ENCODE measurements around the gene KCTD14.

Gene KCTD14

DNA sequence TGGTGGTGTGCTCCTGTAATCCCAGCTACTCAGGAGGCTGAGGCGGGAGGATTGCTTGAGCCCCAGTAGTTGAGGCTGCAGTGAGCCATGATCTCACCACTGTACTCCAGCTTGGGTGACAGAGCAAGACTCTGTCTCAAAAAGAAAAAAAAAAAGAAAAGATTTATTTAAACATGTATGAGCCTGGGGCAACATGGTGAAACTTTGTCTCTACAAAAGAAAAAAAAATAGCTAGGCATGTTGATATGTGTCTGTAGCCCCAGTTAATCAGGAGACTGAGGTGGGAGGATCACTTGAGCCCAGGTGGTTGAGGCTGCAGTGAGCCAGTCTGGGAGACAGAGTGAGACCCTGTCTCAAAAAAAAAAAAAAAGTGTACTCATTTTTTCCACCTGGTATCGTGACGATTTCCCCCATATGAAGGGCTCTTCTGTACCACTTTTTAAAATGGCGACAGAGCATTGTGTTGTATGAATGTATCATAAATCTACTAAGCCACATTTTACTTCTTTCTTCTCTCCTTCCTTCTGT, 16.4 kb upstream of the KCTD14 start:
- Histone ChIP-seq H3K9ac (ENCODE audit: low read length in 5 of 5) (peak overlapping the region in 2 of 5 donors; percentile 66 to 94), H3K9me3 (ENCODE audit: control insufficient read depth in 5 of 5, low read length in 5 of 5) (no peaks in the 10 kb centered on the region)

GRCh38 chr11:78038697-78039313, 15.7 kb upstream of the KCTD14 start:
- Histone ChIP-seq H3K36me3 (ENCODE audit: control insufficient read depth in 5 of 5, insufficient read depth in 5 of 5, low read length in 5 of 5) (no peaks in the 10 kb centered on the region), H3K4me3 (ENCODE audit: low read depth in 1 of 5, low read length in 5 of 5) (no peak overlapping the region), H3K27ac (ENCODE audit: low read depth, low read length) (peak overlapping the region; percentile 96), H3K4me1 (ENCODE audit: control insufficient read depth in 5 of 5, insufficient read depth in 5 of 5, low read length in 5 of 5) (peaks cover 3 to 38% (median 16%) of the 10 kb centered on the region in 5 donors), H3K27me3 (ENCODE audit: control insufficient read depth in 5 of 5, insufficient read depth in 4 of 5, low read length in 5 of 5) (no peaks in the 10 kb centered on the region), H3K9ac (ENCODE audit: low read length in 5 of 5) (no peak overlapping the region), H3K9me3 (ENCODE audit: control insufficient read depth in 5 of 5, low read length in 5 of 5) (no peaks in the 10 kb centered on the region)

More for the DNA sequence above, 16.4 kb upstream of the KCTD14 start:
- Histone ChIP-seq H3K27ac (ENCODE audit: low read depth, low read length) (peak overlapping the region; percentile 96), H3K27me3 (ENCODE audit: control insufficient read depth in 5 of 5, insufficient read depth in 4 of 5, low read length in 5 of 5) (no peaks in the 10 kb centered on the region), H3K4me1 (ENCODE audit: control insufficient read depth in 5 of 5, insufficient read depth in 5 of 5, low read length in 5 of 5) (peaks cover 3 to 40% (median 16%) of the 10 kb centered on the region in 5 donors), H3K36me3 (ENCODE audit: control insufficient read depth in 5 of 5, insufficient read depth in 5 of 5, low read length in 5 of 5) (no peaks in the 10 kb centered on the region), H3K4me3 (ENCODE audit: low read depth in 1 of 5, low read length in 5 of 5) (peak overlapping the region in 4 of 5 donors; percentile 44 to 66 (median 48))

- H3K9me3 ChIP-seq (ENCODE audit: control insufficient read depth in 5 of 5, low read length in 5 of 5): no peaks in the 10 kb centered on the region
- peaks cover 3 to 38% (median 16%) of the 10 kb centered on the region in 5 donors for H3K4me1 ChIP-seq (ENCODE audit: control insufficient read depth in 5 of 5, insufficient read depth in 5 of 5, low read length in 5 of 5)
- no peaks in the 10 kb centered on the region for H3K36me3 ChIP-seq (ENCODE audit: control insufficient read depth in 5 of 5, insufficient read depth in 5 of 5, low read length in 5 of 5)
- no peaks in the 10 kb centered on the region for H3K27me3 ChIP-seq (ENCODE audit: control insufficient read depth in 5 of 5, insufficient read depth in 4 of 5, low read length in 5 of 5)
- no peak overlapping the region for H3K4me3 ChIP-seq (ENCODE audit: low read depth in 1 of 5, low read length in 5 of 5)
- H3K27ac ChIP-seq (ENCODE audit: low read depth, low read length): no peak overlapping the region
- H3K9ac ChIP-seq (ENCODE audit: low read length in 5 of 5): peak overlapping the region in 1 of 5 donors; percentile 20
Observed at GRCh38 chr11:78037825-78038620, 14.9 kb upstream of the KCTD14 start.

DNA sequence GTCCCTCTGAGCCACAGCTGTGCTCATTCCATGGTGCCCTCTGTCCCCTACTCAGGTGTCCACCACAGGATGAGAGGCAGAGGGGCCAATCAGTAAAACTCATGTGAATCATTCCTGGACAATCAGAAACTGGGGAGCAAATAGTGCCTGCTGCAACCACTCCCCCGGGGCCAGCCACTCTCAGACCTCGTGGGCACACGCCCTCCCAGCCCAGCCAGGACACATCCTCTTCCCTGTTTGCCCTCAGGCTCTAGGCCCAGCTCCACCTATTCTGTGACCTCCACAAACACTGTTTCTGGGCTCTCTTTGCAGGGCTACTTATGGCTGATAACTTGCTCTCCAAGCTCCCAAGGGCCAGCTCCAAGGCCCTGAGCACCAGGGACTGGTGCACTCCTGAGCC, 14.0 kb upstream of the KCTD14 start:
- no peak overlapping the region for H3K4me3 ChIP-seq (ENCODE audit: low read depth in 1 of 5, low read length in 5 of 5)
- H3K9me3 ChIP-seq (ENCODE audit: control insufficient read depth in 5 of 5, low read length in 5 of 5): no peaks in the 10 kb centered on the region
- H3K36me3 ChIP-seq (ENCODE audit: control insufficient read depth in 5 of 5, insufficient read depth in 5 of 5, low read length in 5 of 5): no peaks in the 10 kb centered on the region
- no peak overlapping the region for H3K9ac ChIP-seq (ENCODE audit: low read length in 5 of 5)
- H3K4me1 ChIP-seq (ENCODE audit: control insufficient read depth in 5 of 5, insufficient read depth in 5 of 5, low read length in 5 of 5): peaks cover 3 to 38% (median 16%) of the 10 kb centered on the region in 5 donors
- no peaks in the 10 kb centered on the region for H3K27me3 ChIP-seq (ENCODE audit: control insufficient read depth in 5 of 5, insufficient read depth in 4 of 5, low read length in 5 of 5)
- no peak overlapping the region for H3K27ac ChIP-seq (ENCODE audit: low read depth, low read length)

DNA sequence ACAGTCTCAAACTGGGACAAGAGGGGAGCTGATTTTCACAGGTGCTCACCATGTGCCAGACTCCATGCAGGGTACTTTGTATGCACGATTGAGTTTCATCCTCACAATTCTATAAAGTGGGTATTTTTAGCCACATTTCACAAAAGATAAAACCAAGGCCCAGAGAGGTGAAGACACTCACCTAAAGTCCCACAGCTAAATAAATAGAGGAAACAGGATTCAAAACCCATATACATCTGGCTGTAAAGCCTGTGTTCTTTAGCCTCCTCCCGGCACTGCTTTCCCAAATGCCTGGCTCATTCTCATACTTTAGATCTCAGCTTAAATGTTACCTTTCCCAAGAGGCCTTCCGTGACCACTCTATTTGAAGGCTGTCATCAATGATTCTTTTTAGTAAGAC, 13.2 kb upstream of the KCTD14 start:
- H3K27ac ChIP-seq (ENCODE audit: low read depth, low read length): no peak overlapping the region
- no peaks in the 10 kb centered on the region for H3K27me3 ChIP-seq (ENCODE audit: control insufficient read depth in 5 of 5, insufficient read depth in 4 of 5, low read length in 5 of 5)
- peaks cover 3 to 38% (median 16%) of the 10 kb centered on the region in 5 donors for H3K4me1 ChIP-seq (ENCODE audit: control insufficient read depth in 5 of 5, insufficient read depth in 5 of 5, low read length in 5 of 5)
- no peaks in the 10 kb centered on the region for H3K36me3 ChIP-seq (ENCODE audit: control insufficient read depth in 5 of 5, insufficient read depth in 5 of 5, low read length in 5 of 5)
- no peaks in the 10 kb centered on the region for H3K9me3 ChIP-seq (ENCODE audit: control insufficient read depth in 5 of 5, low read length in 5 of 5)
- H3K4me3 ChIP-seq (ENCODE audit: low read depth in 1 of 5, low read length in 5 of 5): no peak overlapping the region
- no peak overlapping the region for H3K9ac ChIP-seq (ENCODE audit: low read length in 5 of 5)

- H3K9ac ChIP-seq (ENCODE audit: low read length in 5 of 5): no peak overlapping the region
- no peaks in the 10 kb centered on the region for H3K9me3 ChIP-seq (ENCODE audit: control insufficient read depth in 5 of 5, low read length in 5 of 5)
- H3K4me1 ChIP-seq (ENCODE audit: control insufficient read depth in 5 of 5, insufficient read depth in 5 of 5, low read length in 5 of 5): peaks cover 2 to 32% (median 12%) of the 10 kb centered on the region in 5 donors
- no peaks in the 10 kb centered on the region for H3K27me3 ChIP-seq (ENCODE audit: control insufficient read depth in 5 of 5, insufficient read depth in 4 of 5, low read length in 5 of 5)
- H3K27ac ChIP-seq (ENCODE audit: low read depth, low read length): no peak overlapping the region
- H3K36me3 ChIP-seq (ENCODE audit: control insufficient read depth in 5 of 5, insufficient read depth in 5 of 5, low read length in 5 of 5): no peaks in the 10 kb centered on the region
- no peak overlapping the region for H3K4me3 ChIP-seq (ENCODE audit: low read depth in 1 of 5, low read length in 5 of 5)
Observed at GRCh38 chr11:78034623-78035022, 11.5 kb upstream of the KCTD14 start.

- H3K4me1 ChIP-seq (ENCODE audit: control insufficient read depth in 5 of 5, insufficient read depth in 5 of 5, low read length in 5 of 5): peaks cover 2 to 20% (median 10%) of the 10 kb centered on the region in 5 donors
- no peak overlapping the region for H3K9ac ChIP-seq (ENCODE audit: low read length in 5 of 5)
- H3K27me3 ChIP-seq (ENCODE audit: control insufficient read depth in 5 of 5, insufficient read depth in 4 of 5, low read length in 5 of 5): no peaks in the 10 kb centered on the region
- H3K27ac ChIP-seq (ENCODE audit: low read depth, low read length): no peak overlapping the region
- no peaks in the 10 kb centered on the region for H3K9me3 ChIP-seq (ENCODE audit: control insufficient read depth in 5 of 5, low read length in 5 of 5)
- H3K36me3 ChIP-seq (ENCODE audit: control insufficient read depth in 5 of 5, insufficient read depth in 5 of 5, low read length in 5 of 5): no peaks in the 10 kb centered on the region
- no peak overlapping the region for H3K4me3 ChIP-seq (ENCODE audit: low read depth in 1 of 5, low read length in 5 of 5)
Observed at GRCh38 chr11:78033040-78033439, 10.0 kb upstream of the KCTD14 start.

DNA sequence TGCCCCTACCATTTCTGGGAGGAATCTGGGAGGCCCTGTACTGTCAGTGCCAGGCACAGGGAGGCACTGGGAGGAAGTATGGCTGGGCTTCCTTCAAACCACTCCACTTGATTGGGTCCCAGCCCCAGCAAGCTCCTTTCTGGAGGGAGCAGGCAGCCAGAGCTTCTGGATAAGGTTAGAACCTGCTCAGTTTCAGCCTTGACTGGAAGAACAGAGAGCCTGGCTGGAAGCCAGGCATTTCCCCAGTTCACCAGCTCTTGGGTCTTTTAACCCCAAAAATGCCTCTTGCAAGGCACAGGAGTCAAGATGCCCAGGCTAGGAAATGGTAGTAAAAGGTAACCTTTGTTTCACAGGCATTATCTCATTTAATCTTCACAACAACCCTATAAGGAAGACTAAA, 9.0 kb upstream of the KCTD14 start:
- H3K4me3 ChIP-seq (ENCODE audit: low read depth in 1 of 5, low read length in 5 of 5): no peak overlapping the region
- H3K36me3 ChIP-seq (ENCODE audit: control insufficient read depth in 5 of 5, insufficient read depth in 5 of 5, low read length in 5 of 5): no peaks in the 10 kb centered on the region
- H3K9me3 ChIP-seq (ENCODE audit: control insufficient read depth in 5 of 5, low read length in 5 of 5): no peaks in the 10 kb centered on the region
- peaks cover 2 to 17% (median 10%) of the 10 kb centered on the region in 5 donors for H3K4me1 ChIP-seq (ENCODE audit: control insufficient read depth in 5 of 5, insufficient read depth in 5 of 5, low read length in 5 of 5)
- H3K9ac ChIP-seq (ENCODE audit: low read length in 5 of 5): no peak overlapping the region
- H3K27me3 ChIP-seq (ENCODE audit: control insufficient read depth in 5 of 5, insufficient read depth in 4 of 5, low read length in 5 of 5): no peaks in the 10 kb centered on the region
- no peak overlapping the region for H3K27ac ChIP-seq (ENCODE audit: low read depth, low read length)

DNA sequence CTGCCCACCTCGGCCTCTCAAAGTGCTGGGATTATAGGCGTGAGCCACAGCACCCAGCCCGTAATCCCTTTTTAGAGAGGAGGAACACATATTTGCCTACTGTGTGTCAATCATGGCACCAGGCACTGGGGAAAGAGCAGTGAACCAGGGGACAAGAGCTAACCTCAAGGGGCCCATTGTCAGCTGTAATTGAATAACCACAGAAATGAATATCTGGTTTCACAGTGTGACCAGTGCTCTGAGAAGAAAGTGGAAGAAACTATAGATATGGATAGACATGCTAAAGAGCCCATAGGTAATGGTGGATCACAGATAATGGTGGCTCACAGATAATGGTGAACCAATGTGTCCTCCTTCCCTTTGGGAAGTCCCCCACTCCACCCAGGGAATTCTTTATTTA, 8.6 kb upstream of the KCTD14 start:
- Histone ChIP-seq H3K9ac (ENCODE audit: low read length in 5 of 5) (no peak overlapping the region), H3K27me3 (ENCODE audit: control insufficient read depth in 5 of 5, insufficient read depth in 4 of 5, low read length in 5 of 5) (no peaks in the 10 kb centered on the region), H3K9me3 (ENCODE audit: control insufficient read depth in 5 of 5, low read length in 5 of 5) (no peaks in the 10 kb centered on the region), H3K36me3 (ENCODE audit: control insufficient read depth in 5 of 5, insufficient read depth in 5 of 5, low read length in 5 of 5) (no peaks in the 10 kb centered on the region), H3K27ac (ENCODE audit: low read depth, low read length) (no peak overlapping the region), H3K4me1 (ENCODE audit: control insufficient read depth in 5 of 5, insufficient read depth in 5 of 5, low read length in 5 of 5) (peaks cover 2 to 14% (median 10%) of the 10 kb centered on the region in 5 donors), H3K4me3 (ENCODE audit: low read depth in 1 of 5, low read length in 5 of 5) (no peak overlapping the region)

All from subcutaneous abdominal adipose tissue (tissue), 5 donors.